DMS53 treated with DMSO at 0.1 percent for 48 hours (cell line): ENCODE measurements around the gene PON2.
"Not testable (repeated sequence)": the region's sequence is repeated elsewhere in the genome, so short reads cannot be mapped to it uniquely, and the experiment has no call there.

Source experiments
- DNase-seq: peaks from one replicate; lab custom pipeline; 2025; ENCODE audit not compliant: unreplicated experiment; lab: John Stamatoyannopoulos, UW

The PON2 gene

DNA sequence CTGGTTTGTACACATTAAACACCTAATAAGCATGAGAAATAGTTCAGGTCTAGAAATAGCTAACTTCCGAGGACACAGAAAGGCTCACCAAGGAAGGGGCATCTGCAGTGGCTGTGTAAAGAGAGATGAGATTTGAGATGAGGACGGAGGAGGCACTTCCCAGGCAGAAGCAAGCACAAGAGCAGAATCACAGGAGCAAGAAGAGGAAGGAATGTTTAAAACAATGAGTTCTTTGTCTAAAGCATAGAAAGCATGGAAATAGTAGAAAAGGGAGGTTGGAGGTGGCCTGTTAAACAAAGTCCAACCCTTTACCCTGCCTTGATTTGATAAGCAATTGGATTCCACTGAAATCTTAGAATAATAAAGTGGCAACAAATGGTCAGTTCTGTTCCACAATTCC is 27.1 kb downstream of the PON2 start:
- no peak for DNase-seq

DNA sequence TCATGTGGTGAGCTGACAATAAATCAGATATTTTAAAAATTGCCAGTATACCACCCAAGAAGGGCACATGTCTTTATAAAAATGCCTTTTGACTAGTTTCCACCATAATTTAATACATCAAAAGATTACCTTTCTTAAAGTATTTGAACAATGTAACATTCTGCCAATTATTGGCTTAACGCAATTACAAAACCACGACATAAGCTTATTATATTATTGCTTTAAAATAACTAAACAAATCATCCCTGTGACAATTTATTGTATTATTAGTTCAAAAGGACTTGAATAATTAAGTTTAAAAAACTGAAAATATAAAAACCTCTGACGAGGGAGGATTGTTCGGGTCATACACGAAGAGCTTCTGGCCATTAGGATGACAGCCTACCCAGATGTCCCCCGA is 29.0 kb downstream of the PON2 start:
- DNase-seq = no peak

DNA sequence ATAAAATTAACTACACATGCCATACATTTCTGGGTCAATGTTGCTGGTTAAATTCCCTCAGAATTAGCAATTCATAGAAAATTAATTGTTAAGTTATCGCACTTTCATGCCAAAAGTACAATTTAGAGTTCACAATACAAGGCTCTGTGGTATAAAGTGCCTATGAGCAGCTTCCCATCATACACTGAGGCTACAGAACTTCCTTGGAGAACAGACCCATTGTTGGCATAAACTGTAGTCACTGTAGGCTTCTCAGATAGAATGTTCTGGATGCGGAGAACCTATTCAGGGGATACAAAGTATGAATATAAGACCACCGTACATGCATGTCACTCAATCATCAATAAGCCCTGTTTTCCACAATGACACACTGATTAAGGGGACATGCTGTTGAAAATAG is 29.6 kb downstream of the PON2 start:
- no peak for DNase-seq

DNA sequence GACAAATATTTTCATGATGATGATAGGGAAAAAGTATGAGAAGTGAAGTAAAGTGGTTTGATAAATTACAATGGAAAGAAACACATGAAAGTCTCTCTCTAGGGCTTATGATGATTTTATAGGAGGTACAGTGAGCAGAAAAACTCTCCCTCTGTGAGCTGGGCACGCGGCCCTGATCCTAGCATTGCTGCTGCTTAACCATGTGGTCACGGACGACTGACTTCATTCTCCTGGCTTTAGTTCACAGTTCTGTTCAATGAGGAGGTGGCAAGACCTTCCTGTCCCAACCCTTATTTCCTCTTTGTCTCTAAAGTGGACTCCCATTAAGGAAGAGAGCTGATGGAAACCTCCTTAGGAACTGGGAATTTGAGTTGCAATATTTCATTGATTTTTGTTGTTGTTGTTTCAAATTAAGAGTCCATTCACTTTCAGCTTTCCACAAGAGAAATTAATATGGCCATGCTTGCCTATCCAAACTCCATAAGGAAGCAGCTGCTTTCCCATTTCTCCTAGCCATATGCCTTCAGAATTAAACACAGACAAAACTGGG is 30.4 kb downstream of the PON2 start:
- no peak for DNase-seq

DNA sequence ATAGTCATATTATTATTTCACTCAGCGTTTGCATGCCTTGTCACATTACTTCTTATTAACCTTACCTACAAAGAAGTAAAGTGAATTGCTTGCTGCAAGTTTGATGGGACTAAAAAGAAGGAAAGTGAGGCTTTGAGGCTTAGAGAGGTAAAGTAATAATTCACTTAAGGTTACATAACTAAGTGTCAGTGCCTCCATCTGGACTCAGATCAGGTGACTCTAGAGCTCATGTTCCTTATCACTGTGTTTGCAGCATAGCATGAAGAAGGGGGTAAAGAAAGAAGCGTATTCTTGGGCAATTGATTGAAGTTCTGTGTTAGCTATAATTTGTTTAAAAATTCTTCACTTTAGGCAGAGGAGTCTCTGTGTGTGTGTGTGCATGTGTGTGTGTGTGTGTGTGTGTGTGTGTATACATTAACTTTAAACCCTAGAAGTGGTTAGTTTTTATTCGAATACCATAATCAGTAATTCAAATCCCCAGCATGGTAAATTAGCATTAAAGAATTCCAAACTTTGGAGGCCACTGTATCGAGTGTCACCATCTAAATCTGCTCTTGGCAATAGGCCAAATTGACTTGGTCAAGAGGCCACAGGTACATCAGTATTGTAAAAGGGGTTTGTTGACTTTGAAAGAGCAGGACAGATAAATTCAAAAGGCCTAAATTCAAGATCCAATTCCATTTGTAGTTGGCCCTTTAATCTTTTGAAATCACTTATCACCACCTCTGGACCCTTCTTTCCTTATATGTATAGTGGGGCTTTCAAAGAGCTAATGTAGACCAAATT is 36.5 kb downstream of the PON2 start:
- DNase-seq = peak; percentile 2

DNA sequence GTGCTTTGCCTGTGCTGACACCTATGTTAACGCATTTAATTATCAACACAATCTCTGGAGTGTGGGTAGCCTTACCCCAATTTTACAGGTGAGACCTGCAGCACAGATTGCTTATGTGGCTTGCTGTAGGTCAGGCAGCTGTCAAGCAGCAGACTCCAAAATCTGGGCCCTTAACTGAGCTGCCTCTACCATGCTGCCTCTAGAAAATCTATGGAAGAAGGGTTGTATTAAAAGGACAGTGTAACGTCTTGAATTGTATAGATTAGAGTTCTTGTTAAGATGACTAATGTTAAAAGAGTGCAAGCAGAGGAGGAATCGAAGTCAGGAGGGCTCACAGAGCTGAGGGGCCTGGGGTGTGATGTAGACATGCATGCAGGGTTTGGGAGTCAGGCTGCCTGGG is 37.4 kb downstream of the PON2 start:
- DNase-seq = no peak

DNA sequence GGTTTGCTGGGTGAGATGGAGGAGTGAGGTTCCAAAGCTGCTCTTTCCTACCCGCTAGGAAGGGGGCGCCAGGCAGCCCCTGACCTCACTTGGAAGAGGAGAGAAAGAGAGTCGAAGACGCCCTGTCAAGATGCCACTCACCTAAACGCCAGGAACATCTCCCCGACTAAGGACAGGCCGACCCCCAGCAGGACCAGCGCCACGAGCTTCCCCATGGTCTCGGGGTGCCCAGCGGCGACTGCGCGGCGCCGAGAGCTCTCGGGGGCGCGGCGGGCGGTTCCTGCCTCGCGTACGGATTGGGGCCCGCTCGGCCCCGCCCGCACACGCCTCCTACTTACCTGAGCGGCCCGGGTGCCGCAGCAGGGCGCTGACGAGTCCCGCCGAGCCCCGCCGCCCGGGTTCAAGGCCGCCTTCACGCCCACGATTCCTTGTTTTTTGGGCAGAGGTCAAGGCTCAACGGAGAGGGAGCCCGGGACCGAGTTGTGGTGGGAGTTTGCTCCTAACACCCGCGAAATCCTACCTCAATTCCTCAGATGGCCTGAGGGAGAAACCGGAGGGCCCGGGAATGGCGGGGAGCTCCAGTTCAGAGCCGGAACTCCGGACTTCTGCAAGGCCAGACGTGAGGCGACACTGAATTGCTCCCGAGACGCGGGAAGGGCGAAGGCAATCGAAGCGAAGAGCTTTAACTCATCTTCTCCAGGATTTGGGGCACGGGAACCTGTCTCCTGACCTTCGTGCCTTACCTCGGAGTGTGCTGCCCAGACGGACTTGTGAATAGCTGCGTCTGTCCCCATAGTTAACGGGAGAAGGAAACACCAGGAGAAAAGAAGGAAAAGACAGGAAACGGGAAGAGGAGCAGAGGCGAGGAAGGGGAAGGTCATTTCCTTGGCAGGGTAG is 38.4 kb downstream of the PON2 start, which contains the start of gene PON3:
PON3 (minus strand) TSS at position 240 of the 897 bp plus-strand sequence; CDS start at position 215, 25 bp downstream.
- DNase-seq = peak; percentile 87

DNA sequence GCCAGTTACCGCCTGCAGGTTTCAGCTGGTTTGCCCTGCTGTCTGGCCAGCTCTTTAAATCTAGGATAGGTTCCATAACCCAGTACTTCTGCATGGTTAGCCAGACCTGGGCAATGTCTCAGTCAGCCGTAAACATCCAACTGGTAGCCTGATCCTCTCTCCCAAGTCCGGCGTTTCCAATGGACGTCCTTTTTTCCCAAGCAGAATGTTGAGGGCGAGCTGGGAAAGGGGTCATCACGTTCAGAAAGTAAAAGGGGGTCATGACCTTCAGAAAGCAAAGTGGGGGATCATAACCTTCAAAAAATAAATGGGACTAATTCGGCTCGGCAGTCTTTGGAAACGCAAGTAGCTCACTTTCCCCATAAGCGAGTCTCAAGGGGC is 39.1 kb downstream of the PON2 start:
- peak; percentile 74 for DNase-seq

DNA sequence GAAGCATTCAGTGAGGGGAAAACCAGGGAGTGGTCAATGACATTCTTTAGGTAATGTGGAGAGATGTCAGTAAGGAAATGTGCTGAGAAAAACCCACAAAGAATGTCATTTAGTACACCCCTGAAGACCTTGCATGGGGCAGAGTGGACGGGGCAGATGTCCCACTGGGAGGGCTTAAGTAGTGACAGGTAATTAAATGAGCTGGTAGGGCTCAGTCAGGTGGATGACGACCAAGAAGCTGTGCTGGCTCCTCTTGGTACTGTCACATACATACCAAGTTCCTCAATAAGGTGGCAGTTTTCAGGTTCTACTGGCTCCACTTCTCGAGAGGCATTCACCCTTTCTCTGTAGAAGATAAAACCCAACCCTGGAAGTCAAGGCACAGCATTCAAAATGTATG is 40.5 kb downstream of the PON2 start:
- no peak for DNase-seq

DNA sequence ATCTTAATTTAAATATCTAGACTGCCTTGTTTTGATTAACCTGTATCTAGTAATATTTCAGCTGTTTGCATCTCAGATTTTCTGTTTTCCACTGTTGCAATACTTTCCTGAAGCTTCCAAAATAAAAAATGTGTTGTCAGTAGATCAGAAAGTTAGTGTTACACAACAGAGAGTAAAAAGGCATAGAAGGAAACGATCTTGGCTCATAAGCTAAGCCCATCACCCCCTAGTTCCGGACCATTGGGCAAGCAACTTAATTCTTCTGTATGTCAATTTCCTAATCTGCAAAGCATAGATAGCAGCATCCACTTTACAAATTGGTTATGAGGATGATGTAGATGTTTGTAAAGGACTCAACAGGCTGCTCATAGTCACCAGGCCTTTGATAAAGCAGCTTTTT is 43.1 kb downstream of the PON2 start:
- DNase-seq = no peak

DNA sequence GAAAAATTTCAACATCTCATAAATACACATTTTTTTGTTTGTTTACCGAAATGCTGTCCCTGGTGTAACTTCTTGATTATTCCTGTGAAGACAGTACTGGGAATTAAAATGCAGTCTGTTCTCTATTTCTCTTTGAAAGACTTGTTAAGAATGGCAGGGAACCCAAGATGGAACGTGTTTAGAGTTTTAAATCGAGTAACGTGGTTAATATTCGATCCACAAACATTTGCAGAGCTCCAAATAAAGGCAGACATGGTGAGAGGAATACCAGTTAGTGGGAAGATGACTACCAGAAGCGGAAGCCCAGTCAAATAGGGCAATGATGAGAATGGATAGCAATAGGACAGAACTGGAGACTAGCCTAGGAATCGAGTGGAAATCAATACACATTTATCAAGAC is 45.3 kb downstream of the PON2 start:
- no peak for DNase-seq

DNA sequence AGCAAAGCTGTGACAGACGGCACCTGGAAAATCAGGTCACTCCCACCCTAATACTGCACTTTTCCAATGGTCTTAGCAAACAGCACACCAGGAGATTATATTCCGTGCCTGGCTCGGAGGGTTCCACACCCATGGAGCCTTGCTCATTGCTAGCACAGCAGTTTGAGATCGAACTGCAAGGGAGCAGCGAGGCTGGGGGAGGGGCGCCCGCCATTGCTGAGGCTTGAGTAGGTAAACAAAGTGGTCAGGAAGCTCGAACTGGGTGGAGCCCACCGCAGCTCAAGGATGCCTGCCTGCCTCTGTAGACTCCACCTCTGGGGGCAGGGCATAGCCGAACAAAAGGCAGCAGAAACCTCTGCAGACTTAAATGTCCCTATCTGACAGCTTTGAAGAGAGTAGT is 55.4 kb downstream of the PON2 start:
- DNase-seq = not testable (repeated sequence)

DNA sequence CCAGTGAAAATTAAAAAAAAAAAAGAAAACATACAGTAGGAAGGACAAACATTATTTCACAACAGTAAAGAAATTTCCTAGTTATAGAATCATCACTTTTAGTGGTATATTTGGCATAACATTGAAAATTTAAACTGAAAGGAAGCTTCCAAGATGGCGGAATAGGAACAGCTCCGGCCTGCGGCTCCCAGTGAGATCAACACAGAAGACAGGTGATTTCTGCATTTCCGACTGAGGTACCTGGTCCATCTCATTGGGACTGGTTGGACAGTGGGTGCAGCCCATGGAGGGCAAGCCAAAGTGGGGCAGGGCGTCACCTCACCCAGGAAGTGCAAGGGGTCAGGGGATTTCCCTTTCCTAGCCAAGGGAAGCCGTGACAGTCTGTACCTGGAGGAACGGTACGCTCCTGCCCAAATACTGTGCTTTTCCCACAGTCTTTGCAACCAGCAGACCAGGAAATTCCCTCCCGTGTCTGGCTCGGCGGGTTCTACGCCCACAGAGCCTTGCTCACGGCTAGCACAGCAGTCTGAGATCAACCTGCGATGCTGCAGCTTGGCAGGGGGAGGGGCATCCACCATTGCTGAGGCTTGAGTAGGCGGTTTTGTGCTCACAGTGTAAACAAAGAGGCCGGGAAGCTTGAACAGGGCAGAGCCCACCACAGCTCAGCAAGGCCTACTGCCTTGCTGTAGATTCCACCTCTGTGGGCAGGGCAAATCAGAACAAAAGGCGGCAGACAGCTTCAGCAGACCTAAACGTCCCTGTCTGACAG is 58.0 kb downstream of the PON2 start:
- no peak for DNase-seq

DNA sequence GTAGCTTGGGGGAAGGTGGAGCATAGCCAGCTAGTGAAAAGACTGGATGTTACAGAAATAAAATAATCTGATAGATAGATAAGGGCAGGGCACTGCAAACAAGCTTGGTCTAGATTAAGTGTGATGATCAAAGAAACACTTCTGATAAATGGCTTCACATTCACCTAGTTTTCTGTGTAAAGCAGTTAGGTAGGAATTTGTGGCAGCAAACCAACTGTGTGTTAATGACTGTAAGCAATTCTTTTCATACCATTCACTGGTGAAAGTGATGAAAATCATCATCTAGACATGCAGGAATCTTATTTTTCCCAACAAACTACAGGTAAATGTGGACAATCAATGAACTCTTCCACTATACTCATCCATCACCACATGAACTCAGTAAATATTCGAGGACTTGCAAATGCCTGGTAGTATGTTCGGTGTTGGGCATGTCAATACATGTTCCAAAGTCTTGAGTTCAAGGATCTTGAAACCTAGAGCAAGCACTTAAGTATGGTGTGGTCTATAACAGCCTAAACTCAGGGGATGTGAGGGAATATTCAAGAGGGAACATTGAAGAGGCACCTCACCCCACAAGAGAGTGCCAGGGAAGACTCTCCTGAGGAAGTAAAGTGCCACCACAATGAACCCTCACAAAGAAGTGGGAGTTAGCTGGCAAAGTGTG is 59.1 kb downstream of the PON2 start:
- no peak for DNase-seq

DNA sequence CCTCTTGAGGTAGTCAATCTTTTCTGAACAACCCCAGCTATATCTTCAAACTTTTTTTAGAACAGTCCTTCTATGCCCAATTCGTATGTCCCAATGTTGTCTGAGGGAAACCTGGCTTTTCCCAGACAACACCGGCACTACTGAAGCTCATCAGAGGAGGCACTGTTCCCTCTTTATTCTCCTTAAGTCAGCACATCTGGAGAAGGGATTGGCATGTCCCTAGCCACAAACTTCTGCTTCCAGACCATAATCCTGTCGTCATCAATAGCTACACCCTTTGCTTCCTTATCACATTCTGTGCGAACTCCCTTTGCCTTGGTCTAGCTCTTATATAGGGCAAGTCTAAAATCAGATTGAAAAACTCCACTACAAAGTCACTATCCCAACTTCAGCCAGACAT is 61.5 kb downstream of the PON2 start:
- DNase-seq = no peak

DNA sequence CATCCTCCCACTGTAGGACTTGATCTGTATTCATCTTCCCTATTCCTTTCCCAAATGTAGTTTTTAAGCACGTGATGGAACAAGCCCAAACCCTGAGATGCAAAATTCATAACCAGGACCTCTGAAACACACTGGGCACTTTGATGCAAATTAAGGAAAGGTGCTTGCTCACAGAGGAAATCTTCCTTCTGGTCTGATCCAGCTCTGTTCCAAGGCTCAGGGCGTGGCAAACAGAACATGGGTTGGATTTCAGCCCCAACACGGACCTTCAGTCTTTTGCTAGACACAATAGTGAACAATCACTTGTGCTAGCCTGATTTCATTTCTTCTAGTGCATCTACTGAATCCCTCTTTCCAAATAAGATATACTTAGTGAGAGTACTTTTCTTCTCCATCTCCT is 66.6 kb downstream of the PON2 start:
- no peak for DNase-seq

DNA sequence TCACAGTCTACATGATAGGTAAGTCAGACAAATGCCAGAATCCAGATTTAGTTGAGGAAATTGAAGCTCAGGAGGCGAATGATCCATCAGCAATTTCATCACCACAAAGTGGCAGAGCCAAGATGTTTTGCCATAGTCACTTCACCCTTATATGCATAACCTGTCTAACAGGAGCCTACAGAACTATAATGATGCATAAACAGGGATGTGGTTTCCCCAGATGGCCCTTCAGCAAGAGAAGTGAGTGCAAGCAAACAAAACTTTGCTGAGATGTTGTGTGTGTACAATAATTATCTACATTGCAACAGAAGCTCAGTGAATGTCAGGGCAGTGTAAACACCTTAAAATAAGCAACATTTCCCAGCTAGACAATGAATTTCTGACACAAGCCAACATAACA is 67.2 kb downstream of the PON2 start:
- DNase-seq = peak; percentile 81

DNA sequence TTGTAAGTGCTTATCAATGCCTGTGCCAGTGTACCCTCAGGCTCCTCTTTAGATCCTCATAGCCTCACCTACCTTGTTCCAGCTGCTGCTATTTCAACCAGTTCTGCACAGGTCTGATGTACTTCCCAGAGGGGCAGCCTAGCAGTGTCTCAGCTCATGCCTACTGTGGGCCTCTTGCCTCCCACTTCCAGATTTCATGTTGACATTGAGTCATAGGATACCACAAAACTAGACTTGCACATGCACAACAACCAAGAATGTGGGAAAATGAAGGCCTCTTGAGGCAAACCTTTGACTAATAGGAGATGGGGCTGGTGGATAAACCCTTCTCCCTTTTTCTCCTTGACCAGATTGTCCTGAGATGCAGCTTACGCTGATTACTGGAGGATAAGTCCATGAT is 69.7 kb downstream of the PON2 start:
- DNase-seq = peak; percentile 48

DNA sequence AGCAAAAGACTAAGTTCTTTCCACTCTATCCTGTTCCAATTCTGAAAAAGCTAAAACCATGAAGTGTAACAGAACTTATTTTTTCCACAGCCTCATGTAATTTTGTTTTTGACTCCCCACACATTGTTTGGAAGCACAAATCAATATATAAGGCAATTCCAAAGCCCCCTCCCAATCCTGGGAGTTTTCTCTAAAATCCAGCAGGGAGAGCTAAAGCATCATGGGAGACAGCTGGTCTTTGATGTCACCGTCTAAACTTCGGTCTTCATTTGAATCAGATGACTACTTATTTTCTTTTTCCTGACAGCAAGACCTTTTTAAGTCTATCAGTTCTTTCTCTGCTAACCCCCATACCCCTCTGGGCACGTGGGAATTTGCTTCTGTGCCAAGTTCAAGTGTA is 77.2 kb downstream of the PON2 start:
- no peak for DNase-seq
